DMS114 treated with DMSO at 0.1 percent for 48 hours (cell line): Measurements from ENCODE around the gene SNAPC2.

ENCODE experiments used
- DNase-seq: peaks from one replicate; lab custom pipeline; 2025; ENCODE audit not compliant: unreplicated experiment; lab: John Stamatoyannopoulos, UW

Gene SNAPC2

GRCh38 chr19:7919610-7920518, at the start of gene SNAPC2:
TSS of gene SNAPC2 (plus strand) at chr19:7920338. CDS start at chr19:7920367, 29 bp downstream.
- DNase-seq: peak; percentile 74

DNA sequence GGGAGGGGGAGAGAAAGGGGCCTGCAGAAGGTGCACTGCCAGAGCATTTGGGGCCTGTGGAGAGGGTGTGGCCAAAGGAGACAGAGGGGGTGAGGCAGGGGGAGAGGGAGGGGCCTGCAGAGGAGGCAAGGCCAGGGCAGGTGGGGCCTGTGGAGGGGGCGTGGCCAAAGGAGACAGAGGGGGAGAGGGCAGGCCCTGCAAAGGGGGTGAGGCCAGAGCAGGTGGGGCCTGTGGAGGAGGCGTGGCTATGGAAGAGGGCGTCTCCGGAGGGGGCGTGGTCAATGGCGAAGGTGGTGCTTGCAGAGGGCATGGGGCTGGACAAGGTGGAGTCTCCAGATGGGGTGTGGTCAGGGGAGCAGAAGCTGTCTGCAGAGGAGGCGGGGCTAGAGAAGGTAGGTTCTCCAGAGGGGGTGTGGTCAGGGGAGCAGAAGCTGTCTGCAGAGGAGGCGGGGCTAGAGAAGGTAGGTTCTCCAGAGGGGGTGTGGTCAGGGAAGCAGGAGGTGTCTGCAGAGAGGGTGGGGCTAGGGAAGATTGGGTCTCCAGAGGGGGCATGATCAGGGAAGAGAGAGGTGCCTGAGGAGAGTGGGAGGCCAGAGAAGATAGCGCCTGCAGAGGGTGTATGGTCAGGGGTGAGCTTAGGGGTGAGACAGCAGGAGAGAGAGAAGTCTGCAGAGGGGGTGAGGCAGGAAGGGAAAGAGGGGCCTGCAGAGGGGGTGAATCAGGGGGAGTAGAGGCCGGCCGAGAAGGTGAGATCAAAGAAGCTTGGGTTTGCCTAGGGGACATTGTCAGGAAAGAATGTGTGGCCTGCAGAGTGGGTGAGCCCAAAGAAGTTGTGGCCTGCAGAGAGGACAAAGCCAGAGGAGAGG, 49.3 kb upstream of the SNAPC2 start:
- no peak for DNase-seq

GRCh38 chr19:7871437-7872305, 48.5 kb upstream of the SNAPC2 start:
- DNase-seq: peak; percentile 79

GRCh38 chr19:7872306-7873204, 47.6 kb upstream of the SNAPC2 start:
- no peak for DNase-seq

DNA sequence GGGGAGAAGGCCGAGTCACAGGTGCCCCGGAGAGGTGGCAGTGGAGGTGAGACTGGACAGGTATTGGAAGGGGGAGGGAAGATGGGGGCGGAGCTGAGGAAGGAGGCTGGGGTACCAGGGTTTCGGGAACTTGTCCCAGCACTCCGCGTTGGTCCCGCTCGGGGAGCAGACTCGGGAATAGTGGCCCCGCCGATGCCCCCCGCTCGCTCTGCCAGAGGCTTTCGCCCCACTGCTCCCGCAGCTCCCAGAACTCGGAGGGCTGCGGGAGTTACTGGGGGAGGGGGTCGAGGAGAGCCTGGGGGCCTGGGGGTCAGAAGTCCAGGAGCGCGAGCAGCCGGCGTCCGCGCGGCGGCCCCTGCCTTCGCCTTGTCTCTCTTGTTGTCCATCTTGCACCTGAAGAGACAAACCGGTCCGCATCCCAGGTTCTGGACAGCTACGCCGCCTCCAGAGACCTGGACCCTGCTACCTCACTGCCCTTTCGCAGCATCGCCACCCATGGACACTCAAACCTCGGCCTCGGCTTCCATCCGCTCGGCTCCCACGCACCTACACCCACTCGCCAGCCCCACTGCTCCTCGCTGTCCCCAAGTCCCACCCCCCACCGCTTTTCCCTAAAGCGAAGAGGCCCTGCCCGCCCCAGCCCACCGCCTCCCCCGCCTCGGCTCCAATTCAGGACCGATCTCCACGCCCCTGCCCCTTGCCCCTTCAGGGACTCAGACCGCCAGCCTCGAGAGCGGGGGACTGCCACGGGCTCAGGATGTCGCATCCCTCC, 46.6 kb upstream of the SNAPC2 start:
- DNase-seq: no peak

DNA sequence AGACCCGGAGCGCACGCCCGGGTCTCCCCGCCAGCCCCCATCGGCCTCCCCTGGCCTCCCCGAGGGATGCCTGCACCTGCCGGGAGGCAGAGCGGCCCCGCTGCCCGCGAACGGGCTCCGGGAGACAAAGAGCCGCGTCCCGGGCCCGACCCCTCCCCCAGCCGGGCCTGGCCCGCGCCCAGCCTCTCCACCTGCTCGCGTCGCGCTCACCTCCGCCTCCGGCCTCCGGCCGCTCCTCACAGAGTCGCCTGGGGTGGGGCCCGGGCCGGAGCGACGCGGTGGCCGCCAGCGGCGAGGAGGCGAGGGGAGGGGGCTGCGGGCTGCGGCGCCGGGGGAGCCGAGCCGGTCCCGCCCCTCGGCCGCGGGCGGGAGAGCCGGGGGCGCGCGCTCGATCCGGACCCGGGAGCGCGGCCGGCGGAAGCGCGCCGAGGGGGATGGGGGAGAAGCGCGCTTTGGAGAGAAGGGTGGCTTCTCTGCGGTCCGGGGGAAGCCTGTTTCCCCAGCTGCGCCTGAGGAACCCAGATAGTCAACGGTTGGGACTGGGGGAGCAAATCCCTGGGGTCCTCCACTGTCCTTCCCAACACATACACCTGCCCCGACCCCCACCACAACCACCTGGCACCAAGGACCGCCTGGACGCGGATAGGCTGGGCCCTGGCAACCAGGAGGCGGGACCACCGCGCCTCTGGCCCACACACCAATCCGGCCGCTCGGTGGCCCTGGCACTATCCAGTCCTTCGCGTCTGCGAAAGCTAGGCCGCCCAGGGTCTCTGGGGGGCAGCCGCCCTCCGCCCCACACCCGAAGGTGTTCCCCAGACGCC, 45.9 kb upstream of the SNAPC2 start, which contains the start of gene PRR36:
Gene PRR36, minus strand, starts transcription at position 315 of the 821 bp plus-strand sequence. CDS start 701 bp downstream, outside the sequence.
- peak; percentile 49 for DNase-seq

DNA sequence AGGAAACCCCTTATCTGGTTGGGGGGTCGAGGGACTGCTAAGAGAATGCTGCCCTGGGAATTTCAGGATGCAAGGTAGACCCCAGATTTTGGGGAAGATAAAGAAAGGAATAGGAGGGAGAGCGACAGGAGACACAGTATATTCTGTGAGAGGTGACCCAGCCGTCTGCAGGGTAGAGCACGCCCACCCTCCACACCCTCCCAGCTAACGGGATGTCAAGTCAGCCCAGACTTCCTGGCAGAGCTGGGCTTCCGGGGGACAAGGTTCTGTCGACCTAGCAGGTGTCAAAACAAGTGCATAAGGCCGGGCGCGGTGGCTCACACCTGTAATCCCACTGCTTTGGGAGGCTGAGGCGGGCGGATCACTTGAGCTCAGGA, 45.3 kb upstream of the SNAPC2 start:
- DNase-seq: no peak

DNA sequence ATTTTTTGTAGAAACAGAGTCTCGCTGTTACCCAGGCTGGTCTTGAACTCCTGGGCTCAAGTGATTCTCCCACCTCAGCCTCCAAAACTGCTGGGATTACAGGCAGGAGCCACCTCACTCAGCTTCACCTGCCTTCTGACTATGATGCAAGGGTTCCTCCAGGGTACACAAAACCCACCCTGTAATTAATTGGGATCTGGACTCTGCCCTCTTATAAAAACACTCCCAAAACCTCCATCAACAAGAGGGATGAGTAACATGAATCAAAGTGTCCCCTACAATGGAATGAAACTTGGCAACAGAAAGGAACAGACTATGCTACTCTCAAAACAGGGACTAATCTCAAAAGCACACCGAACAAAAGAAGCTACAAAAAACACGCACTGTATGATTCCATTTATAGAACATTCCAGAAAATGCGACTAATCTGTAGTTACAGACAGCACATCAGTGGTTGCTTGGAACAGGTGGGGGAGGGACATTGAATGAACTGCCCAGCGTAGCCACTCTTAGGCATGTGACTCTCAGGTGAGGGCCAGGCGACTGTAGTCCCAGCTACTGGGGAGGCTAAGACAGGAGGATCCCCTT, 42.8 kb upstream of the SNAPC2 start:
- DNase-seq: no peak

DNA sequence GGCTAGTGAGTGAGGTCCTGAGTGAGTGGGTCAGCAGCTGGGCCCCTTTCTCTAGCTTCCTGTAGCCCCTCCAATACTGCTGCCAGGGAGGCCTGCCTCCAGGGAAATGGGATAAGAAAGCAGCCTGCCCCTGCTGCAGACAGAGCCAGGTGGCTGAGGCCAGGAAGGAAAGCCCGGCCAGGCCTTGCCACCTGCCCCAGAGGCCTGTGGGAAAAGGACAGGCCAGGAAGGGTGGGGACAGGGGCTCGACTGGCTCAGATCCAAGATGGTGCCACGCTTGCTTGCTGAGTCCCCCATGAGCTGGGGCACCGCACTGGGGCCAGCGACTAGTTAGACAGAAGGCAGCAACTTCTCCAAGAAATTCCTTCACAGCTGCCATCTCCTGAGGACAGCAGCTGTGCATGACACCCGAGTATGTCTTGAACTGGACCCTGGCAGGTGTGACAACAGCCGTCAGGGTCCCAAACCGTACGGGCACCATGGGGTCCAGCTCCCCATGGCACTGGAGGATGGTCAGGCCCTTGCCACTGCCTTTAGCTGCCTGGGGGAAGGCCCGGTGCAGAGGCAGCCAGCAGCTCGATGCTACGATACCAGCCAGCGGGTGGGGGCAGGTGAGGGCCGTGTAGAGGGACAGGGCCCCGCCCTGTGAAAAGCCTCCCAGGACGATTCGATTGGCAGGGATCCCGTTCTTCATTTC, 40.9 kb upstream of the SNAPC2 start:
- DNase-seq: no peak

DNA sequence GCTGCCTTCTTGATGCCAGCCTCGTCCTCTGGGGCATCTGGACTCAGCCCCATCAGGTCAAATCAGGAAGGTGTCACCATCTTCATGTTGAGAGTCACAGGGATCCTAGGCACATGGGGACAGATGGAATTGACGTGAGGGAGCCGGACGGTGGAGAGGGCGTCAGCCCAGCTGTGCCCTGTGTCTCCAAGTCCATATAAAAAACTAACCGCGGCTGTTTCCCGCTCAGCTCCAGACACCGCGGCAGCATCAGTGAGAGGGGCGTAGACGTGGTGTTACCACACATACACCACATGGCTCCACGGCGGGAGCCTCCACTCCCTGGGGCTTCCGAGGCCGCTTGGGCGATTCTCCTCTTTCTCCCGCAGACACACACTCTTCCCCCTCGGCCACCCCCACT, 40.3 kb upstream of the SNAPC2 start:
- DNase-seq: no peak

DNA sequence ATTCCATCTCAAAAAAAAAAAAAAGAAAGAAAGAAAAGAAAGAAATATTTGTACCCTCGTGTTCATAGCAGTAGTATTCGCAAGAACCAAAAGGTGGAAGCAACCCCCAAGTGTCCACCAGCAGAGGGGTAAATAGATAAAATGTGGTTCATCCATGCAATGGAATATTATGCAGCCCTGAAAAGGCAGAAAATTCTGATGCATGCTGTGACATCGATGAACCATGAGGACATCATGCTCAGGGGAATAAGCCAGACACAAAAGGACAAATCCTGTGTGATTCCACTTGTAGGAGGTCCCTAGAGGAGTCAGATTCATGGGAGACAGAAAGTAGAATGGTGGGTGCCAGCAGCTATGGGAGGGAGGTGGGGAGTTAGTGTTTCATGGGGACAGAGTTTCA, 38.2 kb upstream of the SNAPC2 start:
- no peak for DNase-seq

- DNase-seq: no peak
Measured at GRCh38 chr19:7883105-7883504, 37.0 kb upstream of the SNAPC2 start.

DNA sequence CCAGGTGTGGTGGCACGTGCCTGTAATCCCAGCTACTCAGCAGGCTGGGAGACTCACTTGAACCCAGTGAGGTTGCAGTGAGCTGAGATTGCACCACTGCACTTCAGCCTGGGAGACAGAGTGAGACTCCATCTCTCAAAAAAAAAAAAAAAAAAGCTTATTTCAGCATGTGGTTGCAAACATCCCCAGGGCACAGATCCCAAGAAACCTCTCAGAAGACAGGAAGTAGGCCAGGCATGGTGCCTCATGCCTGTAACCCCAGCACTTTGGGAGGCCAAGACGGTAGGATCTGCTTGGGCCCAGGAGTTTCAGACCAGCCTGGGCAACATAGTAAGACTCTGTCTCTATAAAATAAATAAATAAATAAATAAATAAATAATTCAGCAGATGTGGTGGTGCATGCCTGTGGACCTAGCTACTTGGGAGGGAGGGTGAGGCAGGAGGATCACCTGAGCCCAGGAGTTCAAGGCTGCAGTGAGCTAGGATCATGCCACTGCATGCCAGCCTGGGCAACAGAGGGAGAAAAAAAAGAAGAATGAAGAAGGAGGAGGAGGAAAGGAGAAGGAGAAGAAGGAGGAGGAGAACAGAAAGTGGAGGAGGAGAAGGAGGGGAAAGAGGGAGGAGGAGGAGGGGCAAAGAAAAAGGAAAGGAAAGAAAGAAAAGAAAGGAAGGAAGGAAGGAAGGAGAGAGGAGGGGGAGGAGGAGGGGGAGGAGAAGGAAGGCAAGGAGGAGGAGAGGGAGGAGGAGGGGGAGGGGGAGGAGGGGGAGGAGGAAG, 36.2 kb upstream of the SNAPC2 start:
- no peak for DNase-seq

GRCh38 chr19:7885818-7886217, 34.3 kb upstream of the SNAPC2 start:
- no peak for DNase-seq

GRCh38 chr19:7887408-7888144, 32.6 kb upstream of the SNAPC2 start:
- DNase-seq: no peak
